BJ (cell line): ENCODE data around the gene AP3D1. TPM values are rescaled to one million over a fixed set of nuclear protein-coding genes. Genes with fewer than 3 reads are reported as not detected.

Experiments used
- CTCF ChIA-PET: fragments of 350-600 bp; formaldehyde crosslinking; extraction: SDS; loops from one replicate; lab custom pipeline; 2021; ENCODE audit warnings: antibody characterized with exemption, inconsistent platforms; lab: Yijun Ruan, JAX
- POLR2A ChIA-PET: fragments of 300-600 bp; sonication (Branson Sonifier 250); formaldehyde crosslinking; extraction: SDS; loops from one replicate; lab custom pipeline; 2021; ENCODE audit warnings: antibody characterized with exemption; lab: Charles Lee
- DNase-seq: peaks from one replicate; pipeline ENCODE4 v3.0.0-alpha.2; 2011; ENCODE audit warnings: low read depth
- H3K27me3 ChIP-seq: 2 replicates; pipeline ENCODE4 v1.6.0; 2011; ENCODE audit warnings: low read length; ENCODE audit not compliant: control insufficient read depth, insufficient read depth
- H3K36me3 ChIP-seq: 2 replicates; pipeline ENCODE4 v1.5.1; 2011; ENCODE audit warnings: low read length; ENCODE audit not compliant: control insufficient read depth, insufficient read depth
- H3K4me3 ChIP-seq: 2 replicates; pipeline ENCODE4 v1.5.1; 2011; ENCODE audit warnings: low read depth, mild to moderate bottlenecking, control low read depth, low read length
- CTCF ChIP-seq: IDR thresholded peaks from 2 replicates; pipeline ENCODE4 v1.5.1; 2011; ENCODE audit warnings: low read depth, mild to moderate bottlenecking, control low read depth, inconsistent platforms, low read length, moderate library complexity; ENCODE audit not compliant: insufficient read depth
- polyA plus RNA-seq: library from polyadenylated mRNA; depleted of rRNA; stranded (reverse); fragments of >200 nt; gene quantifications from 2 replicates; pipeline ENCODE4 v1.2.3, GENCODE V29; 2011

Gene AP3D1
- polyA plus RNA-seq, 1 experiment: 122 TPM

- TF ChIP-seq CTCF: no peak
These were observed 94.6 kb downstream of the AP3D1 start for GRCh38 chr19:2056837-2057192.

GRCh38 chr19:2055931-2056836, 95.2 kb downstream of the AP3D1 start:
- Histone ChIP-seq H3K36me3 (no peaks in the 10 kb centered on the region), H3K27me3 (no peaks in the 10 kb centered on the region), H3K4me3 (peak overlapping the region; percentile 43)
- no peak for DNase-seq
- CTCF ChIA-PET: interaction anchor here (1.0 to 1.1 kb wide), 2 partner anchors 9 to 53 kb away, joined by 3 read pairs; no protein-coding TSS in a partner anchor
- POLR2A ChIA-PET: no interaction called here
- TF ChIP-seq CTCF: 0 out of 2 replicates have a peak, but pooled peaks have one; percentile 12

More at GRCh38 chr19:2056837-2057192, 94.6 kb downstream of the AP3D1 start:
- Histone ChIP-seq H3K27me3 (no peaks in the 10 kb centered on the region), H3K4me3 (no peak overlapping the region), H3K36me3 (no peaks in the 10 kb centered on the region)
- ChIA-PET CTCF (interaction anchor here (1.0 to 1.1 kb wide), 2 partner anchors 9 to 54 kb away, joined by 3 read pairs; no protein-coding TSS in a partner anchor), POLR2A (no interaction called here)
- no peak for DNase-seq

- no peak for DNase-seq
- CTCF ChIA-PET: interaction anchor here (1.0 kb wide), 1 partner anchor 12 kb away, joined by 3 read pairs; no protein-coding TSS in a partner anchor
- H3K27me3 ChIP-seq: no peaks in the 10 kb centered on the region
- H3K4me3 ChIP-seq: no peak overlapping the region
- TF ChIP-seq CTCF: no peak
- H3K36me3 ChIP-seq: no peaks in the 10 kb centered on the region
- POLR2A ChIA-PET: no interaction called here
These were observed 96.6 kb downstream of the AP3D1 start for GRCh38 chr19:2054763-2055162.

GRCh38 chr19:2053601-2054389, 97.6 kb downstream of the AP3D1 start:
- no peak for TF ChIP-seq CTCF
- DNase-seq: no peak
- Histone ChIP-seq H3K36me3 (peaks cover 4% of the 10 kb centered on the region), H3K4me3 (no peak overlapping the region), H3K27me3 (no peaks in the 10 kb centered on the region)
- CTCF ChIA-PET: interaction anchor here (1.0 kb wide), 1 partner anchor 11 kb away, joined by 3 read pairs; no protein-coding TSS in a partner anchor
- POLR2A ChIA-PET: no interaction called here
